ENCODE measurements around the gene SLC4A9.

The SLC4A9 gene

DNA sequence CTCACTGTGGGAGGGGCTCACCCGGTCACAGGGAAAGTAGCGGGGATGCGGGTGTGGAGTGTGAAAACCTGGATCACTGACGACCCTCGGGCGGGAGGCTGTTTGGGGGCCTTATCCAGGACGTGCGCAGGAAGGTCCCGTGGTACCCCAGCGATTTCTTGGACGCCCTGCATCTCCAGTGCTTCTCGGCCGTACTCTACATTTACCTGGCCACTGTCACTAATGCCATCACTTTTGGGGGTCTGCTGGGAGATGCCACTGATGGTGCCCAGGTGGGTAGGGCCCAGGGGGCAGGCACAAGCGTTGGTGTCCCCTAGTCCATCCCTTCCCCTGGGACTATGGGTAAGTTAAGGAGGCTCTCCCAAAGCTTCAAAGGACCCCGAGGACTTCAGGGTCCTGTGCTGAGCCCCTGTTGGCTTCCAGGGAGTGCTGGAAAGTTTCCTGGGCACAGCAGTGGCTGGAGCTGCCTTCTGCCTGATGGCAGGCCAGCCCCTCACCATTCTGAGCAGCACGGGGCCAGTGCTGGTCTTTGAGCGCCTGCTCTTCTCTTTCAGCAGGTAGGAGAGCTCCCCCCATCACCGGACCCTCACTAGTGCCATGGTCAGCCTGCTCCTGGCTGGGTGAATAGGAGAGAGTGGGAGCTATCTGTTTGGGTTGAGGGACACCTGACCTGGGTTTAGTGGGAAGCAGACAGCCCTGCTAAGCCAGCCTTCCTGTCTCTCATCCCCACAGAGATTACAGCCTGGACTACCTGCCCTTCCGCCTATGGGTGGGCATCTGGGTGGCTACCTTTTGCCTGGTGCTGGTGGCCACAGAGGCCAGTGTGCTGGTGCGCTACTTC is 3.9 kb downstream of the SLC4A9 start:
- no peak for DNase-seq

DNA sequence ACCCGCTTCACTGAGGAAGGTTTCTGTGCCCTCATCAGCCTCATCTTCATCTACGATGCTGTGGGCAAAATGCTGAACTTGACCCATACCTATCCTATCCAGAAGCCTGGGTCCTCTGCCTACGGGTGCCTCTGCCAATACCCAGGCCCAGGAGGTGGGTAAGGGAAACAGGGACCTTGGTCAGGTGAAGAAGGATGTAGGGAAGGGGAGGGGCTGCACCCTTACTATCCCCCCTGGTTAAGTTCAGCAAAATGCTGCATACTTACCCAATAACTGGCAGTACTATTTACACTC is 4.4 kb downstream of the SLC4A9 start:
- no peak for DNase-seq

DNA sequence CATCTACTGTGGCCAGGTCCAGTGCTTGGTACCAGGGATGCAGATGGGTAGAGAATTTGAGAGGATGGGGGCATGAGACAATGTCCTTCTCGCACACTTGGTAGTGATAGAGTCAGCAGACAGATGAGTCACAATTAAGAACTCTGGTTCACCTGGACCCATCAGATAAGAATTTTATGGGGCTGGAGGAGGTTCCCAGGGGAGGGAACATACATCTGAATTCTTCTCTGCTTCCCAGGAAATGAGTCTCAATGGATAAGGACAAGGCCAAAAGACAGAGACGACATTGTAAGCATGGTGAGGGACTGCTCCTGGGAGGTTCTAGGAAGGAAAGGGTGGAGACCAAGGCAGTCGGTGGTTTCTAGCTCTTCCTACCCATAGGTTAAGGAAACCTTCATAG is 5.3 kb downstream of the SLC4A9 start:
- no peak for DNase-seq

DNA sequence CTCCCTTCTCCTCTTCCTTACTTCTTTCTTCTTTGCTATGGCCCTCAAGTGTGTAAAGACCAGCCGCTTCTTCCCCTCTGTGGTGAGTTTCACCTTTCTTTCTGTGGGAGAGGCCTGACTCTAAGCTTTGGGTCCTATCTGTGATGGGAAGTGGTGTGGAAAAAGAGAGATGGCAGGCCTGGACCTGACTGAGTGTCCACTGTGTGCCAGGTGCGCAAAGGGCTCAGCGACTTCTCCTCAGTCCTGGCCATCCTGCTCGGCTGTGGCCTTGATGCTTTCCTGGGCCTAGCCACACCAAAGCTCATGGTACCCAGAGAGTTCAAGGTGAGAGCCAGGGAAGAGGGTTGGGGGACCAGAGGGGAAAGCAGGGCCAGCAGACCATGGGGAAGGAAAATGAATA is 5.9 kb downstream of the SLC4A9 start:
- DNase-seq: no peak

DNA sequence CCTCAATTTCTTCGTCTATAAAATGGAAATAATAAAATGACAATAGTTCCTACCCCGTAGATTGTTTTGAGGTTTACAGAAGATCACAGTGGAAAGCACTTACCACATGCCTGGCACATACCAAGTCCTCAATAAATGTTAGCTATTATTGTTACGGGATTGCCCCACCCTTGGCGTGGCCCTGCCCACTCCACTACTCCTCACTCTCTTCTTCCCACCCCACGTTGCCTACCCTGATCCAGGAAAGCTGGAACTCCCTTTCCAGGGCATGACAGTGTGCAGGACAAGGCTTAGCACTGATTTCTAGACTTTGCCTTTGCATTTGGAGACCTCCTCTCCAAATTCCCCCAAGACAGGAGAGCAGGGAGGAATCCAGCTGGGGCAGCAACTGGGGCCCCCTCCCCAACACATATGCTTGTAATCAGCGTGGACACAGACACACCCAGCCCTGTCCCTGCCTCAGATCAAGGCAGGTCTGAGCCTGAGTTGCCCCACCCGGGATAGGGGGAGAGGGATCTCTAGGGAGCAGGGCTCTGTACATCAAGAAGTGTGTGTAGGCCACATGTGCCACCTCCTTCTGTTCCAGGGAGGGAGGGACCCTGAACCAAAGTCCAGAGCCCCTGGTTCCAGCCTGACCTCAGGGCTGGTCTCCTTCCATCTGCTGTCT is 6.7 kb downstream of the SLC4A9 start:
- no peak for DNase-seq

DNA sequence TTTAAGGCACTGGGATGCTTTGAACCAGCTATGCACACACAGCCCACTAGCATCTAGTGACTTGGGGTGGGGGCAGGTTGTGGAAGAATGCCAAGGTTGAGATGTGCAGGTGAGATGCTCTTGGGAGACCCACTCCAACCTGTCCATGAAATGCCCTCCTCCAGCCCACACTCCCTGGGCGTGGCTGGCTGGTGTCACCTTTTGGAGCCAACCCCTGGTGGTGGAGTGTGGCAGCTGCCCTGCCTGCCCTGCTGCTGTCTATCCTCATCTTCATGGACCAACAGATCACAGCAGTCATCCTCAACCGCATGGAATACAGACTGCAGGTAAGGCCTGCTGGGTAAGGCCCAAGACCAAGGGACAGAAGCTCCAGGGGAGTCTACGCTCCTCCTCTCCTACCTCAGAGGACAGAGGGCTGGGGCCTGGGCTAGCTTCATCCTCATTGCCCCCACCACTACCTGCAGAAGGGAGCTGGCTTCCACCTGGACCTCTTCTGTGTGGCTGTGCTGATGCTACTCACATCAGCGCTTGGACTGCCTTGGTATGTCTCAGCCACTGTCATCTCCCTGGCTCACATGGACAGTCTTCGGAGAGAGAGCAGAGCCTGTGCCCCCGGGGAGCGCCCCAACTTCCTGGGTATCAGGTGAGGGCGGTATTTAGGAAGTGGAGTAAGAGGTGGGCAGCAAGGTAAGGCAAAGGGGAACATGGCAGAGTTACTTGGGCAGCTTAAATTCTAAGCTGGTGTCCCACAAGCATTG is 7.4 kb downstream of the SLC4A9 start:
- DNase-seq: no peak

DNA sequence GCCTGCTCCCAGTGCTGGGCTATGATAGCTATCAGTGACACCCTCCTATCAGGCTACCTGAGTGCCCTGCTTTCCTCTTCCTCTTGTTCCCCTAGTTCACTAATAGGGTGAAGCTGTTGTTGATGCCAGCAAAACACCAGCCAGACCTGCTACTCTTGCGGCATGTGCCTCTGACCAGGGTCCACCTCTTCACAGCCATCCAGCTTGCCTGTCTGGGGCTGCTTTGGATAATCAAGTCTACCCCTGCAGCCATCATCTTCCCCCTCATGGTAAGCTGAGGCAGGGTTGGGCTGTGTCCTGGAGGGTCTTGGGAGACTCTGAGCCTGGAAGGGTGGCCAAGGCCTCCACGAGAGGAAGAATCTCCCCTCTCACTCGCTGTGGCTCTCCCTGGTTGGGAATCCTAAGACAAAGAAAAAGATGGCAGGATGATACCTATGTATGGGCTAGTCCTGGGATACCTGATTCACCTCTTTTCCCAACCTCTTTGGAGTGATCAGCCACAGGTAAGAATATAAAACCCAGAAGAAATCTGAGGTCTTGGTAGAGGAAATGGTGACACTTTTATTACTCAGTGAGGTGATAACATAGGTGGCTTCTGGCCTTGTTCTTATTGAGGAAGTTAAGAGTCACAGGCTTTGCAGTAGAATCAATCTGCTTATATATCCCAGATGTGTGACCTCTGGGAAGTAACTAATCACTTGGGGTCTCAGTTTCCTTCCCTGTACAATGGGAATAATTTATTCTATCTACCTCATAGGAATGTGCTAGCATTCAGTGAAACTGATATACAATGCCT is 11.6 kb downstream of the SLC4A9 start:
- DNase-seq: no peak

DNA sequence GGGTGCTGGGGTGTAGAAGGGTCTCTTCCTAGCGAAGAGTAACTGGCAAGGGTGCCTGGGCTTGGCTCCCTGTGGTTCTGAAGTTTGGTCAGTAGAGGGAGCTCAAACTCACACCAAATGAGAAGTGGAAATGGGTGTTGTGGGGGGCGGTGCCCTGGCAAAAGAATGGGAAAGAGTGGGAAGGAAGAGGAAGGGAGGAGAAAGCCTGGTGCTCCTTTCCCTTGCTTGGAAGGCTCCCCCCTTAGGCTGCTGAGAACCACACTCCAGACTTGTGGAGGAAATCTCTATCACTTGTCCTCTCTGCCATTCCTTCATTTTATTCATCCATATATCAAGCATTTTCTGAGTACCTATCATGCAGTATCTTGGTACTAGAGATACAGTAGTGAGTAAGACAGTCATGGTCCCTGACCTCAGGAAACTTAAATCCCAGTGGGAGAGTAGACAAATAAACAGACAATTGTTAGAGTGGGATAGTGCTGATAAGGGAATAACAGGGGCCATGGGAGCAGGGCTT is 13.0 kb downstream of the SLC4A9 start:
- no peak for DNase-seq

DNA sequence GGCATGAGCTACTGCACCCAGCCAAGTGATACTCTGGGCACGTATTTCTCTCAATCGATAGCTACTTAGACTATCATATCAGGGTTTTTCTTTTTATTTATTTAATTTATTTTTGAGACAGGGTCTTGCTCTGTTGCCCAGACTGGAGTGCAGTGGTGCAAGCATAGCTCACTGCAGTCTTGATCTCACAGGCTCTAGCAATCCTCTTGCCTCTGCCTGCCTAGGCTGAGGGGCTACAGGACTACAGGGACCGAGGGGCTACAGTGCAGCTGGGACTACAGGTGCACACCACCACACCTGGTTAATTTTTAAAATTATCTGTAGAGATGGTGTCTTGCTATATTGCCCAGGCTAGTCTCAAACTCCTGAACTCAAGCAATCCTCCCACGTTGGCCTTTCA is 21.4 kb downstream of the SLC4A9 start:
- no peak for DNase-seq

DNA sequence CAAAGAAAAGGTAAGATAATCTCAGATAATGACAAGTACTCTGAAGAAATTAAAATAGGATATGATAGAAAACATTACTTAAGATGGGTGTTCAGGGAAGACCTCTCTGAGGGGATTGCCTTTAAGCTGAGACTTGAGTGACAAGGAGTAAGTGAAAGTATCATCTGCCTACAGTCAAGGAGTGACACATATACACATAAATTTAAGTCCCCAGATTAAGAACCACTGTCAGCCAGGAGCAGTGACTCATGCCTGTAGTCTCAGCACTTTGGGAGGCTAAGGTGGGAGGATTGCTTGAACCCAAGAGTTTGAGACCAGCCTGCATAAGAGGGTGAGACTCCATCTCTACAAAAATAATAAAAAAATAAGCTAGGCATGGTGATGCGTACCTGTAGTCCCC is 22.0 kb downstream of the SLC4A9 start:
- DNase-seq: no peak

DNA sequence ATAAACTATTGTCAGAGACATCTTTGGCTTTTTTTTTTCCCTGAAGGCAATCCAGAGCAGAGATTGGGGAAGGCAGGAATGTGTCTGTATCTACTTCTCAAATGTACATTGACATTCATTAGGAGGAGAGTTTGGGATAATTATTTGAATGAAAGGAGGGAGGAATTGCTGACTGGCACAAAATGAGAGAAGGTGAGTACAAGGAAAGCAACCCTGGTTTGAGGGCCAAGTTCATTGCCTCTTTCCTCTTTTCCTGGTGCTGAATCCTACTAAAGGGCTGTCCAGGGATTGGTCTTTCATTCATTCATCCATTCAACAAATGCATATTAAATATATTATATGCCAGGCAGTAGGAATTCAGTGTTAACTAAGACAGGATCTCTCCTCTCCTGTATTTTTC is 22.9 kb downstream of the SLC4A9 start:
- no peak for DNase-seq

DNA sequence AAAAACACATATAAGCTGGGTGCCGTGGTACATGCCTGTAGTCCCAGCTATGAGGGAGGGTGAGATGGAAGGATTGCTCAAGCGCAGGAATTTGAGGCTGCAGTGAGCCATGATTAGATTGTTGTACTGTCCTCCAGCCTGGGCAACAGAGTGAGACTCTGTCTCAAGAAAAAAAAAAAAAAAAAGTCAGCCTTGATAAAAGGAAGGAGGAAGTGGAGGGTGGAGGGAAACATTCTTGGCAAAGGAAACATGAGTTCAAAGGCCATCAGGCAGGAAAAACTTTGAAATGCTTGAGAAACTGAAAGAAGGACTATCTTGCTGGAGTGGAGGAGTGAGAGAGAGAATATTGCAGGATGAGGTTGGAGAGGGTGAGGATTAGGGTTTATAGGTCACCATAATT is 23.3 kb downstream of the SLC4A9 start:
- no peak for DNase-seq

DNA sequence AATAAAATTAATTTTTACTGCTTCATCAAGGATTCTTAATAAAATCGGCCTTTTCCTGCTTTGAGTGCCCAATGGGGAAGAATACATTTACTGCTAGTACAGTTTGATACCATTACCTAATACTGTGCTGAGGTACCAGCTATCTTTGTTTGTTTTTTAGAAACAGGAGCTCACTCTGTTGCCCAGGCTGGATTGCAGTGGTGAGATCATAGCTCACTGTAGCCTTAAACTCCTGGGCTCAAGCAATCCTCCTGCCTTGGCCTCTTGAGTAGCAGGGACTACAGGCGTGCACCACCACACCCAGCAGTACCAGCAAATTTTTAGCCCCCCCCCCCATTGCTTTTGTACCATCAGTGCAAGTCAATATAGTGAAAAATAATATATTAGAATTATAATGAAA is 28.1 kb downstream of the SLC4A9 start:
- no peak for DNase-seq

DNA sequence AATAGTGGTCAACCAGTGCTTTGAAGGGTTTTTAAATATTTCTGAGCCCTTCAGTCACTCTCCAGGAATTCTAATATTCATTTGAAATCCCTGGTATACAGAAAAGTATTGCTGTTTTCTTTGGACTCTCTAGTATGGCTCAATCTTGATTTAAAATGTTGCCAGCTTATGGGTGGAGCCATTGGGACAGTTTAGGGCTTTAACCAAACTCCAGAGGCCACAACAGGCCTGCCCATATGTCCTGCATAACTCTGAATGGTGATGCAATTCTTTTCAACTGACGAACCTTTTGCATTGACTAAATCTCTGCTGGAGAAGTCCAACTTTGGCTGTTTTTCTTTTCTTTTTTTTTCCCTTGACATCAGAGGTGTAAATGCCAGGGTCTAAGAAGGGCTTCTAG is 31.3 kb downstream of the SLC4A9 start:
- no peak for DNase-seq

DNA sequence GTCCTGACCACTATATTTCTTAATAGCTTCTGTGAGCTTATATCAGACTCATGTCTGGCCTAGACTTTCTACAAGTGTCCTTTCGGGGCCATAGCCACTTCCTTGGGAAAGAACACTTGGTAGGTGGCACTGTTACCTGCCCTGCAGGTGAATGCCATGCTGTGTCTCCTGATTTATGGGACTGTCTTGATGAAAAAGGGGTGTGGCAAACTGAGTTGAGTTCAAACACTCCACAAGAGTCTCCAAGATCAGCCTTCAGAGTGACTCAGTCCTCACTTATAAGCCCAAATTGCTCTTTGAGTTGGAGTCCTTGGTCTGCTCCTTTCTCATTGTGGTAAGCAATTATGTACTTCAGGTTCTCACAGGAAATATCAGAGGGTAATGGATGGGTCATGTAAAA is 31.7 kb downstream of the SLC4A9 start:
- no peak for DNase-seq

DNA sequence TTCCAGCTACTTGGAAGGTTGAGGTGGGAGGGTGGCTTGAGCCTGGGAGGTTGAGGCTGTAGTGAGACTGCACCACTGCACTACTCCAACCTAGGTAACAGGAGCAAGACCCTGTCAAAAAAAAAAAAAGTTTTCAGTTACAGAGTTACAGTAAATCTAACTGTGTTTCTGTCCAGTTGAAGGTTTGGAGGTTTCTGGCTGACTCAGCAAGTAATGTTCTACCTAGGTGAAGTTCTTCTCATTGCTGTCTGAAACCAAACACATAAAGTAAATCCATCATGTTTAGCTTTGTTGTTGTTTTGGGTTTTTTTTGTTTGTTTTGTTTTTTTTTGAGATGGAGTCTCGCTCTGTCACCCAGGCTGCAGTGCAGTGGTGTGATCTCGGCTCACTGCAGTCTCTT is 33.7 kb downstream of the SLC4A9 start:
- no peak for DNase-seq

DNA sequence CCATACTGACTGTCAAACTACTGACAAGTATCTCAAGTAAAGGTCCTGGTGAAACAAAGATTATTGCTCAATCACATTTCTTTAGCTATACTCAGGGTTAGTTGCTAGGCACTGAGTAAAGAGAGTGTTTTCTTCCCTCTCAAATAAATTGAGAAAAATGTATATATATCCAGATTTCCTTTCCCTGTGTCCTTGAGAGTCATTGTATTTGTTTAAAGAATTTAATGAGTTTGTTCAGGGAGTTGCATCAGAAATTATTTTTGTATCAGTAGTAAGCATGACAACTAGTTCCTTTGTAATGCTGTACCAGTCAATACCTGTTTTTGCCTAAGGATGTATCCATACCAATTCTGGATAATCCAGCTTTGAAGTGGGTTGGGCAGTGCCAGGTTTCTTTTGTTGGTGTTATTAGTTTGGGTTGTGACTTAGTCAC is 38.4 kb downstream of the SLC4A9 start:
- no peak for DNase-seq

DNA sequence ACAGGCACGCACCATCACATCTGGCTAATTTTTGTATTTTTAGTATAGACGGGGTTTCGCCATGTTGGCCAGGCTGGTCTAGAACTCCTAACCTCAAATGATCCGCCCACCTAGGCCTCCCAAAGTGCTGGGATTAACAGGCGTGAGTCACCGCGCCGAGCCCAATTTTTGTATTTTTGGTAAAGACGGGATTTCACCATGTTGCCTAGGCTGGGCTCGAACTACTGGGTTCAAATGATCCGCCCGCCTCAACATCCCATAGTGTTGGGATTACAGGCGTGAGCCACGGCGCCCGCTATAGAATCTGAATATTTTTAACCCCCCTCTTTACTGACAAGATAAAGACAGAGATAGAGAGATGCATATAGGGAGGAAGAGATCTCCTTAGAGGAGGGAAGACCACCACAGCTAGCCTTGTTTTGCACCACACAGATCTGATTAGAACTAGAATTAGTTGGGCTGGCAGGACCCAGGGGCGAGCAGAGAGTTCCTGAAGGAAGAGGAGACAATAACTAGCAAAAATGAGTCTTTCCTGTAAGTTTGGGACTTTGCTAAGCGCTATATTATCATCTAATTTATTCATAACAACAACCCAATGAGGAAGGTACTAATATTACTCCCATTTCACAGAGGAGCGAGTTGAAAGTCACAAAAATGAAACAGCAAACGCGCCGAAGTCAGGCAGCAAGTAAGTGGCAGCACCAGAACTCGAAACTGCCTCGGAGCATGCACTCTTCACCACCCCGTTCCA is 40.2 kb downstream of the SLC4A9 start:
- DNase-seq: no peak

DNA sequence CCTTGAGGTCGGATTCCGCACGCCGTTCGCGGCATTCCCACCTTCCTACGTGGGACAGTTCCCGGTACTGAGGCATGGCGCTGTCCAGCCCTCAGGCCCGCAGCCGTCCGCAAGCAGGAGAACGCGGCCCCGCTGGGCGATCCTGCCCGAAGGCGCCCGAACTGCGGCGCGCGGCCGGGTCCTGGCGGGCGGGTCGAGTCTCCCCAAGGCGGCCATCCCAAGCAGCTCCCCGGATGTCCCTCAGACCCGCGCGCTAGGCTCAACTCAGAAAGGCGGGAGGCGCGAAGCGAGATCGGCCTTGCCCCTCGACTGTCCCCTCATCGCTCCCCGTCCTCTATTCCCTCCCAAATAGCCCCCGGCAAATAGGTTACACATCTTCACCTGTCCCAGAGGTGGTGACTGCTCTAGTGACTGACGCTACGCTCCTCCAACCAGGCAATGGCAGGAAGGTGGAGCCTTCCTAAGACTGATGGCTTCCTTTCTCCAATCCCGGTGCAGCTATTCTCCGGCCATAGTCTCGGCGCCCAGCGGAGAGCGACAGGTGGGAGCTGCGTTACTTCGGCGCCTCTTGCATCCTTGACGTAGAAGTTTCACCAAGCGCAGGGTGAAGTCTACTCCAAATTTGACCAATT is 40.9 kb downstream of the SLC4A9 start:
- peak; percentile 75 for DNase-seq

DNA sequence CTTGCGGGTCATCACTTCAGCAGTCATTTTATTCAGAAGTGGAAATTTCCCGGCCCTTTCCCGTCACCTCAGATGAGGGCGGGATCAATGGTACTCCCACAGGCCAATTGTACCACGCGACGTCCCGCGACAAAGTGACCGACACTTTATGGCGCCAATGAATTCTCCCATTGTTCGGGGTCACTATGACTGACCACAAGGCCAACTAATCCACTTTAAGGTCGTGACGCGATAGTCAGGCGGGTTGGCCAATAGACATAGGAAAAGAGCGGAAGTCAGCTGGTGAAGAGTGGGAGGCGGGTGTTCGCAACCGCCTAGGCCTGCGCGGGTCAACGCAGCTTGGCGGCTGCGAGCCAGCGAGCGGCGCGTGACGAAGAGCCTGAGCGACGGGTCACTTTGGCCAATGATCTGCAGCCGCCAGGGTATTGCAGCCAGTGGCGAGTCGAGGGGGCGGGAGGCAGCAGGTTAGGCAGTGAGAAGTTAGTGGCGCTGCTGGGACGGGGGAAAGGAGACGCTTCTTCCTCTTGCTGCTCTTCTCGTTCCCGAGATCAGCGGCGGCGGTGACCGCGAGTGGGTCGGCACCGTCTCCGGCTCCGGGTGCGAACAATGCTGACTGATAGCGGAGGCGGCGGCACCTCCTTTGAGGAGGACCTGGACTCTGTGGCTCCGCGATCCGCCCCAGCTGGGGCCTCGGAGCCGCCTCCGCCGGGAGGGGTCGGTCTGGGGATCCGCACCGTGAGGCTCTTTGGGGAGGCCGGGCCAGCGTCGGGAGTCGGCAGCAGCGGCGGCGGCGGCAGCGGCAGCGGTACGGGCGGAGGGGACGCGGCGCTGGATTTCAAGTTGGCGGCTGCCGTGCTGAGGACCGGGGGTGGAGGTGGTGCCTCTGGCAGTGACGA is 41.6 kb downstream of the SLC4A9 start, which contains the start of gene ANKHD1:
TSS of gene ANKHD1 (plus strand) at position 472 of the 896 bp plus-strand sequence. CDS start at position 607, 135 bp downstream.
- DNase-seq: peak; percentile 95

Measured in activated CD4-positive, alpha-beta T cell treated with anti-CD3 and anti-CD28 coated beads for 1 hour (primary cell).